Stimulated activated CD8-positive, alpha-beta memory T cell treated with anti-CD3 and anti-CD28 coated beads, Interleukin-7, amount 100 ng/mL, for 48 hours (primary cell): ENCODE data around the gene HSD17B14.

ENCODE experiments used
- DNase-seq, 2 donors: peaks; one replicate each; pipeline ENCODE4 v3.0.0-alpha.2; 2020; ENCODE audit warnings: low read depth in 1 of 2; ENCODE audit errors: extremely low read depth in 1 of 2

The HSD17B14 gene

DNA sequence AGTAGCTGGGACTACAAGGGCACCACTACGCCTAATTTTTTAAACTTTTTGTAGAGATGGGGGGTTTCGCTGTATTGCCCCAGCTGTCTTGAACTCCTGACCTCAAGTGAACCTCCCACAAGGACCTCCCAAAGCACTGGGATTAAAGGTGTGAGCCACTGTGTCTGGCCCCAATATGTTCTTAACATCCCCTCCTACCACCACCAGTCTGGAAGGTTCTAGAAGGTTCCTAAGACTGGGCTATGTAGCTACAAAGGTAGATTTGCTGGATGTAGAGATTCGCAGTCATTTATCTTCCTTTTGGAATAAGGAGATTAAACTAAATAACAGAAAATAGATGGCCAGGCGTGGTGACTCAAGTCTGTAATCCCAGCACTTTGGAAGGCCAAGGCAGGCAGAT, 5.3 kb downstream of the HSD17B14 start:
- no peak for DNase-seq

GRCh38 chr19:48830088-48830487, 6.2 kb downstream of the HSD17B14 start:
- no peak for DNase-seq

DNA sequence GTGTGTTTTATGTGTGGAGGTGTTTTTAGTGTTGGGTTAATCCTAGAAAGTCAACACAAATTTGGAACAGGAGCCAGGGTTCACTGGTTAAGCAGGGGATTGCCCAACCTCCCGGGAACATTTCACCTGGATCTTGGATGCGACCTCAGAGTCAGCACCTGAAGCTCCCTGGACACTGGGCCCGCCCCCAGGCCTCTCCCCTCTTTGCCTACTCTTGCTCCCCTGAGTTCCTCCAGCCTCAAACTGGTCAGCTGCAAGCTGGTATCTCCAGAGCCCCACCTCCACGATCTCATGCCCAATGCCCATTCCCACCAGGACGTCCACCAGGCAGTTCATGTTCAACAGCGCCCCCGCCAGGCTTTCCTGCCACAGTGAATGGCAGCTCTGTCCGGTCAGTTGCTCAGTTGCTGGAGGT, 9.7 kb downstream of the HSD17B14 start:
- no peak for DNase-seq

DNA sequence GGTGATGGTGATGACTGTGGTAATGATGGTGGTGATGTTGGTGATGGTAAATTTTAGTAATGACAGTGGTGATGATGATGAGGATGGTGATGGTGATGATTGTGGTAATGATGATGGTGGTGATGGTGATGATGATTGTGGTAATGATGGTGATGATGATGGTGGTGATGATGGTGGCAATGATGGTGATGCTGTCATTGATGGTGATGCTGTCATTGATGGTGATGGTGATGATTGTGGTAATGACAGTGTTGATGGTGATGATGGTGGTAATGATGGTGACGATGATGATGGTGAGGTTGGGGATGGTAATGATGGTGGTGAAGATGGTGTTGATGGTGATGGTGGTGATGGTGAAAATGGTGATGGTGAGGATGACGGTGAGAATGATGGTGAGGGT, 13.8 kb downstream of the HSD17B14 start:
- DNase-seq: no peak

- no peak for DNase-seq
Measured at GRCh38 chr19:48821633-48822032, 14.7 kb downstream of the HSD17B14 start.

DNA sequence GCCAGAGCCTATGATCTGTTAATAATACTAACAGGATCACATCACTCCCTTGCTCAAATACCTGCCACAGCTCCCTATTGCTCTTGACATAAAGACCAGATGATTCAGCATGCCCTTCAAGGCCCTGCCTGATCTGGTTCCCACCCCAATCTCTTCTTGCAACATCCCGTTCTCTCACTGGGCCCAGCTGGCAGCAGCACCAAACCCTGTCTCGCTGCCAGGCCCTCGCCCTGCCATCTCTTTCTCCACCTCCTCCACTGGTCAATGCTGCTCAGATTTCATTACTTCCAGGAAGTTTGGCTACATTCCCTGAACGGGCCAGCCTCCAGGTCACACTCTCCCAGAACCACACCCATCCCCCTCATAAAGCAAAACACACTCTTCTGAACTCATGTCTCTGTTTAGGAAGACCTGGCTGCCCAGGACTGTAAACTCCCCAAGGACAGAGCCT, 16.9 kb downstream of the HSD17B14 start:
- no peak for DNase-seq

DNA sequence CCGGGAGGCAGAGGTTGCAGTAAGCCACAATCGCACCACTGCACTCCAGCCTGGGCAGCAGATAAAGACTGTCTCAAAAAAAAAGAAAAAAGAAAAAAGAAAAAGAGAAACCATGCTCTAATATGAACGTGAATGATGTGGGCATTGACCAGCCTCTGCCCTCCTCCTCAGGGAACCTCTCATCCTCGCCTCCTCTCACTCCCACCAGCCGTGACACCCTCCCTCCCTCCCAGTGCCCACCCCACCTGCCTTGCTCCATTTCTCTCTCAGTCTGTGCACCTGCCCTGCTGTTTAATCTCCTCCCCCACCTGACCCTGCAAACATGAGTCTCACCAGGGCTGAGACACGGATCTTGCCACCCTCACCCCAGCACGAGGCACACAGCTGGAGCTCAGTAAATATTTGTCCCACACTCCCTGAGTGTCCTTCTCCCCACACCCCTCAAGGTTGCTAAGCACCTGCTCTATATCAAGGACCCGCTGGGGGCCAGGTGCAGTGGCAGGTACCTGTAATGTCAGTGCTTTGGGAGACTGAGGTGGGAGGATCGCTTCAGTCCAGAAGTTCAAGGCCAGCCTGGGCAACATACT, 18.0 kb downstream of the HSD17B14 start:
- no peak for DNase-seq

DNA sequence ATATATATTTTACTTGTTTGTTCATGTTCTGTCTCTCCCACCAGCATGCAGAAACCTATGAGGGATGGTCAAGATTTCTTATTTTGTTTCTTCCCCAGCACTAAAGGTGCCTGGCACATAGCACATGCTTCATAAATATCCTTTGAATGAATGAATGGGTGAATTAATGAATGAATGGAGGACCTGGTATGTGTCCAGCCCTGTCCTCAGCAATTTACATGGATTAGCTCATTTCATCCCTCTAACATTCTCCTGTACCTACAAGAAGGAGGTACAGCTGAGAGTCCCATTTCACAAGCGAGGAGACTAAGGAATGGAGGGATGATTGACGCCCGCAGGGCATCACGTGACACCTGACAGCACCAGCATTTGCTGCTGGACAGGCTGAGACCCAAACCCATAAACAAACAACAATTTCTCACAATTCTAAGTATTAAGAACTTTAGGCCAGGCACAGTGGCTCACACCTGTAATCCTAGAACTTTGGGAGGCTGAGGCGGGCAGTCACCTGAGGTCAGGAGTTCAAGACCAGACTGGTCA, 18.6 kb downstream of the HSD17B14 start:
- DNase-seq: no peak

DNA sequence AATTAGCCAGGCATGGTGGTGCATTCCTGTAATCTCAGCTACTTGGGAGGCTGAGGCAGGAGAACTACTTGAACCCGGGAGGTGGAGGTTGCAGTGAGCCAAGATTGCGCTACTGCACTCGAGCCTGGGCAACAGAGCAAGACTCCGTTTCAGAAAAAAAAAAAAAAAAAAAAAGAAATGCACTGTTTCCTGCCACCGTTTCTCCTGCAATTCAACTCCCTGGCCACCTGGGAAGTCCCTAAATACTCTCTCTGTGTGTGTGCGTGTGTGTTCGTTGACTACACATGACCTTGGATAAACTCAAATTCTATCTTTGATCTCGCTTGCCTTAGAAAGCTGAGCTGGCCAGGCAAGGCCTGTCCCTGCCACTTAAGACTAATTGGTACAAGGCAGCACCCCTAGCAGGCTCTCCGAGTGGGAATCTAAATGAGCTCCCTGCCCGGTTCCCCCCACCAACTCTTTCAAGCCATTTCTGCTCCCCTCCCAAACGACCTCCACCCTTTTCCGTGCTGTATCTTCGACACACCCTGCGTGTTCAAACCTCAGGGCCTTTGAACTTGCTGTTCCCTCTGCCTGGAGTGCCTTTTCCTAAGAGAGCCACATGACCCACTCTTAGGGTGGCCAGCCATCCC, 20.3 kb downstream of the HSD17B14 start:
- no peak for DNase-seq

GRCh38 chr19:48814895-48815294, 21.4 kb downstream of the HSD17B14 start:
- no peak for DNase-seq

DNA sequence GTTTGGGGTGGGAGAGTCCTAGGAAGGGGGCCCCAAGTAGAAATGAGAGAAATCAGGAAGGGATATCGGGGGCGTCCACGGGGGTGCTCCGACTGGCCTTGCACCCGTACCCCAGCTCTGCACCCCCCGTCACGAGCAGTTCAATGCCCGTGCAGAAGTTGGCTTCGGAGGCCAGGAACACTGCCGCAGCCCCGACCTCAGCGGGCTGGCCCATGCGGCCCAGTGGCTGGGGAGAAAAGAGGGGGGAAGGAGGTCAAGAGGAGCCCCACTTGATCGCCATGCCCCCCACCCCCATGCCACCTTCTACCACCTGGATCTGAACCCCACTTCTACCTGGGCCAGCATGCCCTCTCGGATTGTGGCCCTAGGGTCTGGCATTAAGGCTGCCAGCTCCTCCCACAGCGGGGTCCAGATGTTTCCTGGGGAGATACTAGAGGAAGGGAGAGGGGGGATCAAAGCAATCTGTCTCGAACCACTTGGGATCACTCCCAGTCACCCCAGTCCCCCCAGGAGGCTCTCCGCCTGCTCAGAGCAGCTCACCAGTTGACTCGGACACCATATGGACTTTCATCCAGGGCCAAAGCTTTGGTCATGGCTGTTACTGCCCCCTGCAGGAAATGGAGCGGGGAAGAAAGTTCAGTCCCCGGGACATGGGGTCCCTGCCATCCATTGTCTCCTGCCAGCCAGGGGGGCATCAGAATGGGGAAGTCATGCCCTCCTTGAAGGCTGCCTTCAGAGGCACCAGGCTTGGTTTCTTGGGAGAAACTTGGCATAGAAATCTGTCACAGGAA, 23.0 kb downstream of the HSD17B14 start:
- no peak for DNase-seq

GRCh38 chr19:48812094-48812929, 24.0 kb downstream of the HSD17B14 start:
- DNase-seq: peak; percentile 49 to 74

DNA sequence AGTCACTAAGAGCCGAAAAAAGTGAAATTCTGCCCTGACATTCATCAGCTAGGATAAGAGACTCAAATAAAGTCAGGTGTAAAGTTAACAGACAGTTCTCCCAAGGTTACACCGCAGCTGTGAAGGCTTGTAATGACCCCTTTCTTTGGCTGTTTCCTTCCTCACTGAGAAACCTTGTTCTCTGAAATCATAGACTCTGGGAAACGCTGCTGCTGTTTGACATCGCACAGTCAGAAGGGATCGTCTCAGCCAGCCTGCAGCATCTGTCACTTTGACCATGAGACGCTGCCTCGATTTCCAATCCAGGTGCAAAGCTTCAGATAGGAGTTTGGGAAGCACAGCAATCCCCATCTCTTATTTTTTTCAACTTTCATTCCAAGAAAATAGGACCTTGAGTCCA, 26.1 kb downstream of the HSD17B14 start:
- DNase-seq: no peak

- DNase-seq: no peak
Measured at GRCh38 chr19:48807590-48808308, 28.5 kb downstream of the HSD17B14 start.

DNA sequence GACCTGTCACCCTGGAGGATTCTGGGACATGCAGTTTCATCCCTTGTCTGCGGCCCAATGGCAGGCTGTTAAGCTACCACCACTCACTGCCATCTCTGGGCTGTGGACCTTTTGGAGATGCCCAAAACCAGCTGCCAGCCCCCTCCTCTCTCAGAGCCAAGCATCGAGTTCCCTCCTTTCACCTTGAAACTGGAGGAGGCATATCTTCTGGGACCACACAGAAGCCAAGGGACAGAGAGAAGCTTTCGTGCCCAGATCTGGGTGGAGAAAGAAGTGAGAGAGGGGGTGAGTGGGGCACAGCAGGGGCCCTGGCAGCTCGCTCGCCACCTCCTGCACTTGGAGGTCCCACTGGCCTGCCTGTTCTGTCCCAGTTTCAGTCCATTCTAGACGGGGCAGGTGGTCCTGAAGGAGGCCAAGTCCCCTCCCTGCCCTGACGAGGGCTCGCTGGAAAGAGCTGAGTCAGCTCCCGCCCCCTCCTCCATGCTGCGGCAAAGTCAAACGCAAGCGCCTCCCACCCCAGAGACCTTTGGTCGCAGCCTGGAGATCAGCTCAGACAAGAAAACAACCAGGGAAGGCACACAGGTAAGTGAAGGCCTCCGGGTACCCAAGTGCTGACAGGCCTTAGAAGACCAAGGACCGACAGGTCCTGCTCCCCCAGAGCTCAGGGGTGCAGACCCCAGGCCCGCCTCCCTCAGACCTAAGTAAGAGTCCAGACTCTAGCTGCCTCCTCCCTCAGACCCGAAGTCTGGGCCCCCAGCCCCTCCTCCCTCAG, 29.3 kb downstream of the HSD17B14 start:
- DNase-seq: no peak

DNA sequence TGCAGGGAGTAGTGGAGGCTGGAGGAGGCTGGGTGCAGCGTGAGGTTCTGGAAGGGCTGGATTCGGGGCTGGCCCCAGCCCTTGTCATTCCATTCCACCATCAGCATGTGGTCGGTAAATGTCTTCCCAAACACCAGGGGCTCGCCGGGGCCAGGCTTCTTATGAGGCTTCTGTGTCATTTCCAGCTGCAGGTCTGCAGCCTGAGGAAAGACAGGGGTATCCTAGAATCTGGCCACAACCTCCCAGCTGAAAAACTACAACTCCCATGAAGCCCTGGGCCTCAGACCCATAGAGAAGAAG, 29.8 kb downstream of the HSD17B14 start:
- DNase-seq: no peak

DNA sequence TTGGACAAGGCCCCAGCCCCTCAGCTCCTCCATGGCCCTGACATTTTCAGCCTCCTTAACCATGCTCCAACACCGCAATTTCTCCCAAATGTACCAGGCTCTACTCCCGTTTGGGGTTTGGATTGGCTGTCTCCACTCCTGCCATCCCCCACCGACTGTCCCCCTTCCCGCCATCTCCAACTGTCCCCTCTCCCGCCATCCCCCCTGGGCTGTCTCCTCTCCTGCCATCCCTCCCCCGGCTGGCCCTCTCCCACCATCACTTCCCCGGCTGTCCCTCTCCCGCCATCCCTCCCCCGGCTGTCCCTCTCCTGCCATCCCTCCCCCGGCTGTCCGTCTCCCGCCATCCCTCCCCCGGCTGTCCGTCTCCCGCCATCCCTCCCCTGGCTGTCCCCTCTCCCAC, 30.8 kb downstream of the HSD17B14 start:
- no peak for DNase-seq

DNA sequence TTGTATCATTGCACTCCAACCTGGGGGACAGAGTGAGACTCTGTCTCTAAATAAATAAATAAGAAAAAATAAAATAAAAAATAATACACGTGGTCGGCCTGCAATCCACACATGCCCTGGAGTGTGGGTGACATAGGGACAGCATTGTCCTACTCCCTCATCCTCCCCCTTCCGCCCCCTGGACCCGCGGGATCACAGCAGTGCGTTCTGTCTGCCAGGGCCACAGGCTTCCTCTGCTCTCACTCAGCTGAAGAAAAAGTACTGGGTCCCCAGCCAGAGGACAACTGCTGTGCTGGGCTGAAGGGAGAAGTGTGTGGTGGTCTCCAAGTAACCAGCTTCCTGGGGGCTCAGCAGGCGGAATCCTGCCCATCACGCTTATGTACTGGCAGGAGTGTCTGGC, 31.8 kb downstream of the HSD17B14 start:
- no peak for DNase-seq

GRCh38 chr19:48802623-48803022, 33.7 kb downstream of the HSD17B14 start:
- DNase-seq: no peak
